Measurements from ENCODE around the gene PRMT2. TPM values are rescaled to one million over a fixed set of nuclear protein-coding genes. Genes with fewer than 3 reads are reported as not detected.
A peak's percentile ranks its signal among the peaks of the same experiment; 100 is the strongest.

The PRMT2 gene
- total RNA-seq, 1 experiment from 2014 or later = 60.5 TPM

- ATAC-seq (no peak), DNase-seq (ENCODE audit: low read depth, low spot score) (no peak)
- Histone ChIP-seq H3K36me3 (ENCODE audit: control insufficient read depth, insufficient read depth, low read length) (peaks cover under 1% of the 10 kb centered on the region; the same call in 1 of the 2 replicates), H3K4me3 (ENCODE audit: low read depth in 2 of 2, low read length in 2 of 2) (no peak overlapping the region), H3K27me3 (ENCODE audit: control insufficient read depth, insufficient read depth, low read length) (no peaks in the 10 kb centered on the region), H3K4me1 (ENCODE audit: control insufficient read depth, insufficient read depth, low read length) (peaks cover 11% of the 10 kb centered on the region; the same call in 1 of the 2 replicates), H3K9me3 (ENCODE audit: control insufficient read depth, insufficient read depth, low read depth, low read length) (no peaks in the 10 kb centered on the region), H3K27ac (ENCODE audit: low read length) (no peak overlapping the region)
- in situ Hi-C loops (cut with HindIII; ENCODE audit: low pct_unique_long_range_greater_than_20kb, low sequenced_read_pairs) (no loop called here), intact Hi-C loops (cut with micrococcal nuclease; ENCODE audit: unreplicated experiment) (no loop called here)
- CTCF ChIA-PET = no interaction called here
- no TSS peak for BruUV-seq (replicated peaks)
- no peak for TF ChIP-seq TCF7L2 (IDR thresholded peaks at IDR 0.05; ENCODE audit: low read depth, low read length)
- TF ChIP-seq, protein P1, sequence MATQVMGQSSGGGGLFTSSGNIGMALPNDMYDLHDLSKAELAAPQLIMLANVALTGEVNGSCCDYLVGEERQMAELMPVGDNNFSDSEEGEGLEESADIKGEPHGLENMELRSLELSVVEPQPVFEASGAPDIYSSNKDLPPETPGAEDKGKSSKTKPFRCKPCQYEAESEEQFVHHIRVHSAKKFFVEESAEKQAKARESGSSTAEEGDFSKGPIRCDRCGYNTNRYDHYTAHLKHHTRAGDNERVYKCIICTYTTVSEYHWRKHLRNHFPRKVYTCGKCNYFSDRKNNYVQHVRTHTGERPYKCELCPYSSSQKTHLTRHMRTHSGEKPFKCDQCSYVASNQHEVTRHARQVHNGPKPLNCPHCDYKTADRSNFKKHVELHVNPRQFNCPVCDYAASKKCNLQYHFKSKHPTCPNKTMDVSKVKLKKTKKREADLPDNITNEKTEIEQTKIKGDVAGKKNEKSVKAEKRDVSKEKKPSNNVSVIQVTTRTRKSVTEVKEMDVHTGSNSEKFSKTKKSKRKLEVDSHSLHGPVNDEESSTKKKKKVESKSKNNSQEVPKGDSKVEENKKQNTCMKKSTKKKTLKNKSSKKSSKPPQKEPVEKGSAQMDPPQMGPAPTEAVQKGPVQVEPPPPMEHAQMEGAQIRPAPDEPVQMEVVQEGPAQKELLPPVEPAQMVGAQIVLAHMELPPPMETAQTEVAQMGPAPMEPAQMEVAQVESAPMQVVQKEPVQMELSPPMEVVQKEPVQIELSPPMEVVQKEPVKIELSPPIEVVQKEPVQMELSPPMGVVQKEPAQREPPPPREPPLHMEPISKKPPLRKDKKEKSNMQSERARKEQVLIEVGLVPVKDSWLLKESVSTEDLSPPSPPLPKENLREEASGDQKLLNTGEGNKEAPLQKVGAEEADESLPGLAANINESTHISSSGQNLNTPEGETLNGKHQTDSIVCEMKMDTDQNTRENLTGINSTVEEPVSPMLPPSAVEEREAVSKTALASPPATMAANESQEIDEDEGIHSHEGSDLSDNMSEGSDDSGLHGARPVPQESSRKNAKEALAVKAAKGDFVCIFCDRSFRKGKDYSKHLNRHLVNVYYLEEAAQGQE (IDR thresholded peaks at IDR 0.05; ENCODE audit: insufficient read depth in 1 of 2, low read depth in 2 of 2, low read length in 1 of 2) = no peak
- no peak for TF ChIP-seq SIN3A (IDR thresholded peaks at IDR 0.05; ENCODE audit: borderline replicate concordance, insufficient read depth, low read depth, low read length)
- TF ChIP-seq POLR2AphosphoS5 (IDR thresholded peaks at IDR 0.05; ENCODE audit: low read depth, low read length) = no peak
- TF ChIP-seq CTCF (IDR thresholded peaks at IDR 0.05) = no peak
- POLR2A ChIA-PET = no interaction called here
Observed at GRCh38 chr21:46633566-46633965, 1.9 kb upstream of the PRMT2 start.

GRCh38 chr21:46634427-46634826 lies 1.0 kb upstream of the PRMT2 start:
- no peak for DNase-seq (ENCODE audit: low read depth, low spot score)
- TF ChIP-seq POLR2AphosphoS5 (IDR thresholded peaks at IDR 0.05; ENCODE audit: low read depth, low read length) (no peak), TCF7L2 (IDR thresholded peaks at IDR 0.05; ENCODE audit: low read depth, low read length) (no peak), CTCF (IDR thresholded peaks at IDR 0.05) (no peak), SIN3A (IDR thresholded peaks at IDR 0.05; ENCODE audit: borderline replicate concordance, insufficient read depth, low read depth, low read length) (no peak)
- TF ChIP-seq, protein P1 (IDR thresholded peaks at IDR 0.05; ENCODE audit: insufficient read depth in 1 of 2, low read depth in 2 of 2, low read length in 1 of 2) = no peak
- no TSS peak for BruUV-seq (replicated peaks)
- peak overlapping the region; percentile 88 for H3K27ac ChIP-seq (ENCODE audit: low read length)
- ATAC-seq = no peak
- peak overlapping the region in 1 of 2 experiments; percentile 83; a peak in 3 of 4 replicates for H3K4me3 ChIP-seq (ENCODE audit: low read depth in 2 of 2, low read length in 2 of 2)
- intact Hi-C loops (cut with micrococcal nuclease; ENCODE audit: unreplicated experiment) (no loop called here), in situ Hi-C loops (cut with HindIII; ENCODE audit: low pct_unique_long_range_greater_than_20kb, low sequenced_read_pairs) (no loop called here)
- ChIA-PET CTCF (no interaction called here), POLR2A (no interaction called here)
- peaks cover 2% of the 10 kb centered on the region; the same call in 1 of the 2 replicates for H3K36me3 ChIP-seq (ENCODE audit: control insufficient read depth, insufficient read depth, low read length)
- no peaks in the 10 kb centered on the region for H3K27me3 ChIP-seq (ENCODE audit: control insufficient read depth, insufficient read depth, low read length)
- H3K9me3 ChIP-seq (ENCODE audit: control insufficient read depth, insufficient read depth, low read depth, low read length) = no peaks in the 10 kb centered on the region
- H3K4me1 ChIP-seq (ENCODE audit: control insufficient read depth, insufficient read depth, low read length) = peaks cover 12% of the 10 kb centered on the region; the same call in 1 of the 2 replicates

Measured in Panc1 (cell line).